NCI-H1417 treated with DMSO at 0.1 percent for 48 hours (cell line): ENCODE data around the gene EXOC8.
"Not testable (repeated sequence)": the region's sequence is repeated elsewhere in the genome, so short reads cannot be mapped to it uniquely, and the experiment has no call there.

Source experiments
- DNase-seq: peaks from one replicate; lab custom pipeline; 2025; lab: John Stamatoyannopoulos, UW

EXOC8 gene

GRCh38 chr1:231353086-231353485, 15.4 kb upstream of the EXOC8 start:
- no peak for DNase-seq

GRCh38 chr1:231351816-231352215, 14.2 kb upstream of the EXOC8 start:
- DNase-seq, result no peak

- DNase-seq, result not testable (repeated sequence)
Observed at GRCh38 chr1:231348856-231349255, 11.2 kb upstream of the EXOC8 start.

- DNase-seq, result no peak
Observed at GRCh38 chr1:231348442-231348841, 10.8 kb upstream of the EXOC8 start.

DNA sequence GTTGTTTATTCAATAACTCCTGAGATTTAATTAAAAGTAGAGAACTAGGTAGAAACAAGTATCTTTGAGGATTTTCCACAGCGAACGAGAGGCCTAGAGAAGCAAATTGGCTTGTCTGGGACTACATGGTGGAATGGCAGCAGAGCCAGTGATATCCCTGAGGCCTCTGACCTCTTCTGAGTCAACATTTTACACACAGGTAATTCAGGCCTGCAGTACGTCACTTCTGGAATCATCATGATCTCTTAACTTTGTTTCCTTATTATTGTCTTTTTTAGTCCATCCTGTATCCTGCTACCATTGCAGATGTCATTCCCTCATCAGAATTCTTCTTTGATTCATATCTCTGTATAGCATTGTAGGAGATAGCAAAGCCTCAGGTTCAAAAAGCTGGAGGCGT, 10.3 kb upstream of the EXOC8 start:
- no peak for DNase-seq

- DNase-seq, result no peak
Observed at GRCh38 chr1:231340328-231341013, 2.8 kb upstream of the EXOC8 start.

GRCh38 chr1:231338270-231339128, 847 bp upstream of the EXOC8 start, which contains the start of gene SPRTN:
Gene SPRTN, plus strand, starts transcription at chr1:231338293. Its CDS starts 91 bp downstream, at chr1:231338384.
- no peak for DNase-seq

DNA sequence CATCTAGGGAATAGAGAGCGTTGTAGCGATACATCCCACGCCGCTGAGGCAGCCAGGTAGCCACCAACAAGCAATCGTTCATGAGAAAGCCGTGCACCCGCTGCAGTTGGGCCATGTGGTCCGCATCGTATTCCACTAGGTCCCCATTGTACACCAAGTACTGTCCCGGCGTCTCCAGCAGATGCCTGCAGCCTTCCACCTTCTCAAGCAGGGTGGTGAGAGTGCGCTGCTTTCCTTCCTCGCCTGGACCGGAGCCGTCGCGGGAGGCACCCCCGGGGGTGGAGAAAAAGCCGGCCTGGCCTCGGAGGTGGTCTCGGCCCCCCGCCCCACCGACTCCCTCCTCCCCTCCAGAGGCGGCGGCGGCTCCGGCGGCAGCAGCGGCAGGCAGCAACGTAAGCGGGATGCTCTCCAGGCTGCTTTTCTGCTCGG, 595 bp downstream of the EXOC8 start:
- no peak for DNase-seq

DNA sequence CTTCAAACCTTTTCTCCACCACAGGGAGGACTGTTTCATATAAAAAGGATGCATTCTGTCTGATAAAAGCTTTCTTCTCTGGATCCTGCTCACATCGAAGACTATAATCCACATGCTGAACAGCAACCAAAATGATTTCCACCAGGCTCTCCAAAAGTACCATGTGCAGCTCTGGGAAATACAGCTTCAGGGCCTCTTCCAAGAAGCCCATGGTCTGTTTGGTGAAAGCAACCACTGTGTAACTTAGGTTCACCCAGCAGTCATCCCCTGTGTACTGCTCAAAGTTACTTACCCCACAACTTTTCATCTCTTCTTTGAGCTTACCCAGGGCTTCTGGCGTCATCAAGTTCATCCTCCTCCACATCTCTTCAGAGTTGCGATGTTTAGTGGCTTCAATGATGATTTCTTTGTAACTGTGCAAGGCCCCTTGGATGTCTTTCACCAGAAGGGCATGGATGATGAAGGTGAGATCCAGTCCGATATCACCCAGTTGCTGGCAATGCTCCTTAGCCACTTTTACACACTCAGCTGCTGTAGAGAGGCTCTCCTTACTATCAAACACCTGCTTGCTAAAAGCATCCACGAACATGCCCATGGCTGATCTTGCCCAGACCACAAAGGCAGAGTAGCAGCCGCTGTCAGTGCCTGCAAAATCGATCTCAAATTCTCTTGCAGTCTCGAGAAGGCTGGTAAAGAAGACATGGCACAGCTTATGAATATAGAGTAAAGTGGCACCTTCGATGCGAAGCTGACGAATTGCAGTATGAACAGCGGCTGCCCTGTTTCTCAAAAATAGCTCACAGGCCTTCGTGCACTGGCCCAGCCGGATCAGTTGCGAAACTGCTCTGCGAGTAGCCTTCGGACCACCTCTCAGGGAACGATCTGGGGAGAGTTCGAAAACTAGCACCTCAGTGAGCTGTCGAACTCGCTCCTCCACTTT, 1.7 kb downstream of the EXOC8 start:
- DNase-seq, result no peak

DNA sequence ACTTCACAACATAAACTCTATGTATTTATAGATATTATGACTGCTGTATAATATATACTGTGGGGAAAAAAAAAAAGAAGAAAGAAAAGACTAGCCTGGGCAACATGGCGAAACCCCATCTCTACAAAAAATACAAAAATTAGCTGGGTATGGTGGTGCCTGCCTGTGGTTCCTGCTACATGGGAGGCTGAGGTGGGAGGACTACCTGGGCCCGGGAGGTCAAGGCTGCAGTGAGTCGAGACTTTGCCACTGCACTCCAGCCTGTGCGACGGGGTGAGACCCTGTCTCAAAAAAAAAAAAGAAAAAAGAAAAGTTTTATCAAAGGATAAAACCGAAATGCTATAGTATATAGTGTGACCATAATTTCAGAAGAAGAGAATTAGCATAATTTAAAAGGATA, 2.7 kb downstream of the EXOC8 start:
- no peak for DNase-seq

GRCh38 chr1:231334079-231334666, 3.5 kb downstream of the EXOC8 start:
- no peak for DNase-seq

DNA sequence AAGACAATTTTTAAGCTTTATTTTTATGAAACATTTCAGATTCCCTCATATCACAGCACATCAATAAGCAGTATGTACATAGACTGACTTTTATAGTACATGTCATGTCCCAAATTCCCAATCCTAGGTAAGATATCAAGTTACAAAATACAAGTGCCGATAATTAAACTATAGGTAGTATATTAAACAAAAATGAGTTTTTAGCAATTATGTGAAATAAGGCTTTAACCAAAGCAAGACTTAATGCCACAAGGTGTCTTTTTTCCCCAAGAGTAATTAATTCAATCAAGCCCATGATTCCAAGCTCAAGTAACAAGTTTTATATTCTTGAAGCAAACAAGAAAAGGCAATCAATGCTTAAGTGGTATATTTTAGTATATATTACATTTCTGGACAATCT, 4.9 kb downstream of the EXOC8 start:
- DNase-seq, result no peak

DNA sequence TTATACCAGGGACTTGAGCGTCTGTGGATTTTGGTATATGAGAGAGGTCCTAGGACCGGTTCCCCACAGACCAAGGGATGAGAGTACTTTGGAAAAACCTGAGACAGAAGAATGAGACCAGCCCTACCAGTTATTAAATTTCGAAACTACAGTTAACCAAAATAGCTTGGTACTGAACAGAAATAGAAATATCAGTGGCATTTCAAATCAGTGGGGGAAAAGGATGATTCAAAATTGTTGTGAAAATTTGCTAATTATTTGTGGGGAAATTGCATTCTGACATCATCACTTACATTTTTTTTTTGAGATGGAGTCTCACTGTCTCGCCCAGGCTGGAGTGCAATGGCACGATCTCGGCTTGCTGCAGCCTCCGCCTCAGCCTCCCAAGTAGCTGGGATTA, 8.2 kb downstream of the EXOC8 start:
- DNase-seq, result no peak

- DNase-seq, result no peak
Observed at GRCh38 chr1:231327617-231328016, 10.0 kb downstream of the EXOC8 start.

DNA sequence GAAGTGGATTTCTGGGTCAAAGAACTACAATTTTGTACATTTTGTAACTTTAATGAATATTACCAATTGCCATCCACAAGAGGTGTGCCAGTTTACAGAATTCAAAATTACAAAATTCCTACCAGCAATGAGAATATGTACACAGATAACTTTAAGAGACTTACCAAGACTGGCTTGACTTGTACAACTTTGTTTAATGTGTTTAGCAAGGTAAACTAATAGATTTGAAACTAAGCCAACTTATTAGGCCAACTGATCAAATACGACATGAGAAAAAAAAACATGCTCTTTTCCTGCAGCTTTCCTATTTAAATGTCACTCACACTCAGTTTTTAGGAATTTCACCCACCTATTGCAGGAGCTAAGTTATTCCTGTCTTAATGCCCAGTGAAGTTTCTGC, 11.4 kb downstream of the EXOC8 start:
- no peak for DNase-seq

DNA sequence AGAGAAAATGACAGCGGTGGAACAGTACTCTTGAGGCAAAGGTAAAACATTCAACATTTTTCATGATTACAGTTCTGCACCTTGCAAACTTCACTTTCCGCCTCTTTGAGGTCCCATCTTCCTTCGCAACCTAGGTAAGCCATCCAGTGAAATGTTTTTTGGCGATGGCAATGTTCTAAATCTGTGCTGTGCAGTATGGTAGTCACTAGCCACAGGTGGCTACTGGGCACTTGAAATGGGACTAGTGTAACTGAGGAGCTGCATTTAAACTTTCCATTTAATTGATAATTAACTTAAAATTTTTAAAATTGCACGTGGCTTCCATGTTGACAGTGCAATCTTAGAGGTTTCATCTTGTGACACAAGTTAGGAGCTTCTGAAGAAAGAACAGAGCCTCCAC, 13.0 kb downstream of the EXOC8 start:
- no peak for DNase-seq

GRCh38 chr1:231322880-231323530, 14.6 kb downstream of the EXOC8 start:
- no peak for DNase-seq

DNA sequence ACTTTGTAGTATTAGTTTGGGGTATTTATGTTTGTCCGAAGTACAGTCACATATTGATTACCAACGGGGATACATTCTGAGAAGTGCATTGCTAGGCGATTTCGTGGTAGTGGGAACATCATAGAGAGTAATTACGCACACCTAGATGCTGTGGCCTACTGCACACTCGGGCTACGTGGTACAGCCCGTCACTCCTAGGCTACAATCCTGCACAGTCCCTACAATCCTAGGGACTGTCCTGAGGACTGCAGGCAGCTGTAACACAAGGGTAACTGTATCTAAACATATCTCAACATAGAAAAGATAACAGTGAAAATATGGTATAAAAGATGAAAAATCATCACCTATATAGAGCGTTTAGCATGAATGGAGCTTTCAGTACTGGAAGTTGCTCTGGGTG, 18.6 kb downstream of the EXOC8 start:
- no peak for DNase-seq

- DNase-seq, result no peak
Observed at GRCh38 chr1:231318568-231318967, 19.1 kb downstream of the EXOC8 start.

GRCh38 chr1:231318015-231318355, 19.7 kb downstream of the EXOC8 start:
- no peak for DNase-seq

DNA sequence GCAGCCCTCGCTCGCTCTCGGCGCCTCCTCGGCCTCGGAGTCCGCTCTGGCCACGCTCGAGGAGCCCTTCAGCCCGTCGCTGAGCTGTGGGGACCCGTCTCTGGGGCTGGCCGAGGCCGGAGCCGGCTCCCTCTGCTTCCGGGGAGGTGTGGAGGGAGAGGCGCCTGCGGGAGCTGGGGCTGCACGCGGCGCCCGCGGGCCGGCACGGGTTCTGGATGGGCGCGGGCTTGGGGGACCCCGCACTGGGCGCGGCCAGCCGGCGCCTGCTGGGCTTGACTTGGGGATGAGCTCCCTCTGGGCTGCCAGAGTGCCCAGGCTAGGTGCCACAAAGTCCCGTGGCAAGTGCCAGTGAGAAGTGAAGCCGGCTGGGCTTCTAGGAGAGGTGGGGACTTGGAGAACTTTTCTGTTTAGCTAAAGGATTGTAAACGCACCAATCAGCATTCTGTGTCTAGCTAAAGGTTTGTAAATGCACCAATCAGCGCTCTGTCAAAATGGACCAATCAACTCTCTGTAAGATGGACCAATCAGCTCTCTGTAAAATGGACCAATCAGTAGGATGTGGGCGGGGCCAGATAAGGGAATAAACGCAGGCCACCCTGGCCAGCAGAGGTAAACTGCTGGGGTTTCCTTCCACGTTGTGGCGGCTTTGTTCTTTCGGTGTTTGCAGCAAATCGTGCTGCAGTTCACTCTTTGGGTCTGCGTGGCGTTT, 20.2 kb downstream of the EXOC8 start:
- no peak for DNase-seq
